ENCODE measurements around the gene SHISAL1.
"Not testable (repeated sequence)": the region's sequence is repeated elsewhere in the genome, so short reads cannot be mapped to it uniquely, and the experiment has no call there.

Gene SHISAL1

GRCh38 chr22:44330744-44331660 lies 18.3 kb upstream of the SHISAL1 start:
- H3K4me3 ChIP-seq (ENCODE audit: low read depth, low read length) = peak overlapping the region; percentile 22
- no peak for DNase-seq (ENCODE audit: low read depth)

- H3K4me3 ChIP-seq (ENCODE audit: low read depth, low read length) = no peak overlapping the region
- DNase-seq (ENCODE audit: low read depth) = no peak
Measured at GRCh38 chr22:44330188-44330743, 17.5 kb upstream of the SHISAL1 start.

- H3K4me3 ChIP-seq (ENCODE audit: low read depth, low read length) = no peak overlapping the region
- no peak for DNase-seq (ENCODE audit: low read depth)
Measured at GRCh38 chr22:44329179-44329796, 16.5 kb upstream of the SHISAL1 start.

- H3K4me3 ChIP-seq (ENCODE audit: low read depth, low read length) = no peak overlapping the region
Measured at GRCh38 chr22:44328762-44329161, 16.0 kb upstream of the SHISAL1 start.

GRCh38 chr22:44328326-44328725 lies 15.6 kb upstream of the SHISAL1 start:
- H3K4me3 ChIP-seq (ENCODE audit: low read depth, low read length) = no peak overlapping the region
- no peak for DNase-seq (ENCODE audit: low read depth)

More at GRCh38 chr22:44328762-44329161, 16.0 kb upstream of the SHISAL1 start:
- DNase-seq (ENCODE audit: low read depth) = no peak

GRCh38 chr22:44326491-44326885 lies 13.7 kb upstream of the SHISAL1 start:
- DNase-seq (ENCODE audit: low read depth) = no peak
- peak overlapping the region; percentile 63 for H3K4me3 ChIP-seq (ENCODE audit: low read depth, low read length)

GRCh38 chr22:44325718-44326490 lies 13.2 kb upstream of the SHISAL1 start:
- peak overlapping the region; percentile 63 for H3K4me3 ChIP-seq (ENCODE audit: low read depth, low read length)
- DNase-seq (ENCODE audit: low read depth) = no peak

GRCh38 chr22:44323140-44323790 lies 10.5 kb upstream of the SHISAL1 start:
- not testable (repeated sequence) for H3K4me3 ChIP-seq (ENCODE audit: low read depth, low read length); DNase-seq (ENCODE audit: low read depth)

- H3K4me3 ChIP-seq (ENCODE audit: low read depth, low read length) = no peak overlapping the region
- no peak for DNase-seq (ENCODE audit: low read depth)
Measured at GRCh38 chr22:44319685-44320084, 6.9 kb upstream of the SHISAL1 start.

GRCh38 chr22:44318751-44319150 lies 6.0 kb upstream of the SHISAL1 start:
- H3K4me3 ChIP-seq (ENCODE audit: low read depth, low read length) = no peak overlapping the region
- DNase-seq (ENCODE audit: low read depth) = no peak

GRCh38 chr22:44317886-44318637 lies 5.3 kb upstream of the SHISAL1 start:
- H3K4me3 ChIP-seq (ENCODE audit: low read depth, low read length) = no peak overlapping the region
- no peak for DNase-seq (ENCODE audit: low read depth)

GRCh38 chr22:44317123-44317444 lies 4.3 kb upstream of the SHISAL1 start:
- no peak for DNase-seq (ENCODE audit: low read depth)
- no peak overlapping the region for H3K4me3 ChIP-seq (ENCODE audit: low read depth, low read length)

- no peak for DNase-seq (ENCODE audit: low read depth)
- no peak overlapping the region for H3K4me3 ChIP-seq (ENCODE audit: low read depth, low read length)
Measured at GRCh38 chr22:44316393-44317122, 3.8 kb upstream of the SHISAL1 start.

GRCh38 chr22:44314425-44315067 lies 1.8 kb upstream of the SHISAL1 start:
- DNase-seq (ENCODE audit: low read depth) = no peak
- no peak overlapping the region for H3K4me3 ChIP-seq (ENCODE audit: low read depth, low read length)

- H3K4me3 ChIP-seq (ENCODE audit: low read depth, low read length) = no peak overlapping the region
- DNase-seq (ENCODE audit: low read depth) = no peak
Measured at GRCh38 chr22:44313385-44314006, 745 bp upstream of the SHISAL1 start.

GRCh38 chr22:44311855-44312170 lies 938 bp downstream of the SHISAL1 start:
- no peak for DNase-seq (ENCODE audit: low read depth)
- H3K4me3 ChIP-seq (ENCODE audit: low read depth, low read length) = no peak overlapping the region

GRCh38 chr22:44311104-44311854 lies 1.5 kb downstream of the SHISAL1 start:
- H3K4me3 ChIP-seq (ENCODE audit: low read depth, low read length) = no peak overlapping the region
- no peak for DNase-seq (ENCODE audit: low read depth)

Measured in skeletal muscle cell (primary cell).